ENCODE data around the gene MAK.

- no peak for TF ChIP-seq POLR2A (IDR thresholded peaks at IDR 0.05; ENCODE audit: low read depth, low read length)
- no peak for TF ChIP-seq TAF1 (IDR thresholded peaks at IDR 0.05; ENCODE audit: borderline replicate concordance, low read depth, low read length)
- TF ChIP-seq POLR2AphosphoS5 (IDR thresholded peaks at IDR 0.05; ENCODE audit: low read depth, low read length), result no peak
Measured at GRCh38 chr6:10779076-10779475, 59.3 kb downstream of the MAK start.
